Activated CD4-positive, alpha-beta T cell treated with anti-CD3 and anti-CD28 coated beads, Interleukin-2, amount 10 ng/mL, durations not matched to agents 24 days and 14 days (primary cell): ENCODE data around the gene PLXNA2. TPM values are rescaled to one million over a fixed set of nuclear protein-coding genes. Genes with fewer than 3 reads are reported as not detected.

Source experiments
- DNase-seq: peaks from one replicate; pipeline ENCODE4 v3.0.0; 2022
- H3K27ac Mint-ChIP-seq: one replicate; pipeline ENCODE4 v1.8.0; 2022; ENCODE audit warnings: mild to moderate bottlenecking, mixed read lengths
- H3K27me3 Mint-ChIP-seq: one replicate; pipeline ENCODE4 v1.8.0; 2022; ENCODE audit warnings: mixed read lengths
- H3K36me3 Mint-ChIP-seq: one replicate; pipeline ENCODE4 v1.8.0; 2022; ENCODE audit warnings: low read depth, mild to moderate bottlenecking, mixed read lengths
- H3K4me1 Mint-ChIP-seq: one replicate; pipeline ENCODE4 v1.8.0; 2021; ENCODE audit warnings: mixed read lengths
- H3K4me3 Mint-ChIP-seq: one replicate; pipeline ENCODE4 v1.8.0; 2022; ENCODE audit warnings: mild to moderate bottlenecking, moderate library complexity, mixed read lengths
- H3K9me3 Mint-ChIP-seq: one replicate; pipeline ENCODE4 v1.8.0; 2021; ENCODE audit warnings: mixed read lengths
- intact Hi-C: fragments of 100-400 bp; cut with micrococcal nuclease; formaldehyde crosslinking; loops from one replicate; pipeline ENCODE4 v1.15.1; 2023
- total RNA-seq: library from RNA; stranded (reverse); gene quantifications from 2 replicates; pipeline ENCODE4 v1.2.3, GENCODE V29; 2022

Gene PLXNA2
- total RNA-seq, 1 donor from 2014 or later = not detected

- Mint-ChIP-seq H3K27ac (no peak overlapping the region), H3K4me3 (no peak overlapping the region), H3K4me1 (no peaks in the 10 kb centered on the region), H3K36me3 (no peaks in the 10 kb centered on the region), H3K27me3 (peaks cover 2% of the 10 kb centered on the region), H3K9me3 (no peaks in the 10 kb centered on the region)
- DNase-seq = no peak
- intact Hi-C loops = no loop called here
These were observed 126.8 kb downstream of the PLXNA2 start for GRCh38 chr1:208117409-208117808.

- Mint-ChIP-seq H3K27ac (no peak overlapping the region), H3K36me3 (no peaks in the 10 kb centered on the region), H3K4me3 (no peak overlapping the region), H3K27me3 (peaks cover 2% of the 10 kb centered on the region), H3K4me1 (no peaks in the 10 kb centered on the region), H3K9me3 (no peaks in the 10 kb centered on the region)
- DNase-seq = no peak
- intact Hi-C loops = no loop called here
These were observed 128.1 kb downstream of the PLXNA2 start for GRCh38 chr1:208115924-208116640.

- Mint-ChIP-seq H3K4me3 (no peak overlapping the region), H3K27me3 (peaks cover 2% of the 10 kb centered on the region), H3K4me1 (no peaks in the 10 kb centered on the region), H3K36me3 (no peaks in the 10 kb centered on the region), H3K27ac (no peak overlapping the region), H3K9me3 (no peaks in the 10 kb centered on the region)
- intact Hi-C loops = no loop called here
- DNase-seq = no peak
These were observed 131.2 kb downstream of the PLXNA2 start for GRCh38 chr1:208113011-208113410.

GRCh38 chr1:208112401-208112800 lies 131.8 kb downstream of the PLXNA2 start:
- DNase-seq = no peak
- Mint-ChIP-seq H3K4me3 (no peak overlapping the region), H3K27me3 (peaks cover 2% of the 10 kb centered on the region), H3K27ac (no peak overlapping the region), H3K36me3 (no peaks in the 10 kb centered on the region), H3K9me3 (no peaks in the 10 kb centered on the region), H3K4me1 (no peaks in the 10 kb centered on the region)
- intact Hi-C loops = no loop called here

GRCh38 chr1:208111646-208112190 lies 132.5 kb downstream of the PLXNA2 start:
- intact Hi-C loops = no loop called here
- Mint-ChIP-seq H3K4me3 (no peak overlapping the region), H3K4me1 (no peaks in the 10 kb centered on the region), H3K27me3 (no peaks in the 10 kb centered on the region), H3K36me3 (no peaks in the 10 kb centered on the region), H3K27ac (no peak overlapping the region), H3K9me3 (no peaks in the 10 kb centered on the region)
- no peak for DNase-seq

GRCh38 chr1:208110296-208110695 lies 133.9 kb downstream of the PLXNA2 start:
- Mint-ChIP-seq H3K27ac (no peak overlapping the region), H3K4me1 (no peaks in the 10 kb centered on the region), H3K27me3 (no peaks in the 10 kb centered on the region), H3K4me3 (no peak overlapping the region), H3K36me3 (no peaks in the 10 kb centered on the region), H3K9me3 (no peaks in the 10 kb centered on the region)
- no peak for DNase-seq
- intact Hi-C loops = no loop called here

- Mint-ChIP-seq H3K4me3 (no peak overlapping the region), H3K36me3 (no peaks in the 10 kb centered on the region), H3K9me3 (no peaks in the 10 kb centered on the region), H3K27me3 (no peaks in the 10 kb centered on the region), H3K4me1 (no peaks in the 10 kb centered on the region), H3K27ac (no peak overlapping the region)
- no peak for DNase-seq
- intact Hi-C loops = no loop called here
These were observed 135.4 kb downstream of the PLXNA2 start for GRCh38 chr1:208108646-208109330.

- no peaks in the 10 kb centered on the region for H3K27me3 Mint-ChIP-seq
- intact Hi-C loops = no loop called here
- no peak overlapping the region for H3K4me3 Mint-ChIP-seq
- no peaks in the 10 kb centered on the region for H3K36me3 Mint-ChIP-seq
- no peak for DNase-seq
- no peaks in the 10 kb centered on the region for H3K9me3 Mint-ChIP-seq
- H3K4me1 Mint-ChIP-seq = no peaks in the 10 kb centered on the region
- H3K27ac Mint-ChIP-seq = no peak overlapping the region
These were observed 136.0 kb downstream of the PLXNA2 start for GRCh38 chr1:208108213-208108608.

GRCh38 chr1:208107425-208108212 lies 136.6 kb downstream of the PLXNA2 start:
- no peaks in the 10 kb centered on the region for H3K4me1 Mint-ChIP-seq
- no peak overlapping the region for H3K27ac Mint-ChIP-seq
- intact Hi-C loops = no loop called here
- H3K27me3 Mint-ChIP-seq = no peaks in the 10 kb centered on the region
- no peaks in the 10 kb centered on the region for H3K36me3 Mint-ChIP-seq
- DNase-seq = no peak
- no peak overlapping the region for H3K4me3 Mint-ChIP-seq
- H3K9me3 Mint-ChIP-seq = no peaks in the 10 kb centered on the region

- intact Hi-C loops = no loop called here
- H3K27ac Mint-ChIP-seq = no peak overlapping the region
- H3K4me1 Mint-ChIP-seq = no peaks in the 10 kb centered on the region
- no peaks in the 10 kb centered on the region for H3K36me3 Mint-ChIP-seq
- H3K27me3 Mint-ChIP-seq = peaks cover 2% of the 10 kb centered on the region
- no peaks in the 10 kb centered on the region for H3K9me3 Mint-ChIP-seq
- H3K4me3 Mint-ChIP-seq = no peak overlapping the region
- DNase-seq = no peak
These were observed 138.0 kb downstream of the PLXNA2 start for GRCh38 chr1:208106218-208106617.

- Mint-ChIP-seq H3K4me1 (no peaks in the 10 kb centered on the region), H3K27me3 (peaks cover 2% of the 10 kb centered on the region), H3K4me3 (no peak overlapping the region), H3K27ac (no peak overlapping the region), H3K36me3 (no peaks in the 10 kb centered on the region), H3K9me3 (no peaks in the 10 kb centered on the region)
- no peak for DNase-seq
- intact Hi-C loops = no loop called here
These were observed 138.4 kb downstream of the PLXNA2 start for GRCh38 chr1:208105756-208106155.

GRCh38 chr1:208103597-208104513 lies 140.3 kb downstream of the PLXNA2 start:
- Mint-ChIP-seq H3K36me3 (no peaks in the 10 kb centered on the region), H3K27ac (no peak overlapping the region), H3K9me3 (no peaks in the 10 kb centered on the region), H3K4me1 (no peaks in the 10 kb centered on the region), H3K4me3 (no peak overlapping the region), H3K27me3 (peaks cover 2% of the 10 kb centered on the region)
- no peak for DNase-seq
- intact Hi-C loops = no loop called here

GRCh38 chr1:208101661-208102431 lies 142.3 kb downstream of the PLXNA2 start:
- Mint-ChIP-seq H3K4me1 (no peaks in the 10 kb centered on the region), H3K27me3 (peaks cover 2% of the 10 kb centered on the region), H3K4me3 (no peak overlapping the region), H3K27ac (no peak overlapping the region), H3K9me3 (no peaks in the 10 kb centered on the region), H3K36me3 (no peaks in the 10 kb centered on the region)
- intact Hi-C loops = no loop called here
- DNase-seq = no peak
